SU-DHL-6 (cell line): Measurements from ENCODE around the gene BMP15.

Experiments
- CTCF ChIP-seq: fragments of 200-600 bp; sonication (generic); IDR thresholded peaks from one replicate; pipeline ENCODE4 v1.5.1; 2017; ENCODE audit warnings: antibody characterized with exemption, mild to moderate bottlenecking, low read length, moderate library complexity; ENCODE audit not compliant: insufficient read depth, poor library complexity, severe bottlenecking
- EZH2phosphoT487 ChIP-seq: fragments of 200-600 bp; sonication (generic), shearing (Covaris generic); conservative IDR thresholded peaks from 2 replicates; pipeline ENCODE4 v1.6.1; 2018; ENCODE audit warnings: mild to moderate bottlenecking, antibody characterized with exemption, low read length, moderate library complexity, mixed read lengths

GRCh38 chrX:50871922-50872453, 38.5 kb upstream of the BMP15 start:
- TF ChIP-seq CTCF = no peak
- no peak for TF ChIP-seq EZH2phosphoT487
